Stimulated activated CD8-positive, alpha-beta memory T cell treated with anti-CD3 and anti-CD28 coated beads, Interleukin-15, amount 100 ng/mL, for 1 hour (primary cell): ENCODE measurements around the gene LGALS3BP.
"Not testable (repeated sequence)": the region's sequence is repeated elsewhere in the genome, so short reads cannot be mapped to it uniquely, and the experiment has no call there.

Source experiments
- DNase-seq: peaks from one replicate; pipeline ENCODE4 v3.0.0-alpha.2; 2020; ENCODE audit warnings: low read depth

LGALS3BP gene

GRCh38 chr17:78980624-78980972 lies 875 bp upstream of the LGALS3BP start:
- no peak for DNase-seq

GRCh38 chr17:78977997-78978973 lies 1.4 kb downstream of the LGALS3BP start:
- DNase-seq: no peak

GRCh38 chr17:78977681-78977943 lies 2.1 kb downstream of the LGALS3BP start:
- DNase-seq: no peak

GRCh38 chr17:78976907-78977680 lies 2.6 kb downstream of the LGALS3BP start:
- DNase-seq: no peak

GRCh38 chr17:78974635-78975591 lies 4.8 kb downstream of the LGALS3BP start:
- DNase-seq: no peak

GRCh38 chr17:78973792-78974520 lies 5.8 kb downstream of the LGALS3BP start:
- DNase-seq: no peak

GRCh38 chr17:78973196-78973595 lies 6.5 kb downstream of the LGALS3BP start:
- no peak for DNase-seq

GRCh38 chr17:78972507-78973105 lies 7.1 kb downstream of the LGALS3BP start:
- no peak for DNase-seq

- no peak for DNase-seq
Observed at GRCh38 chr17:78971756-78972506, 7.8 kb downstream of the LGALS3BP start.

GRCh38 chr17:78970834-78971755 lies 8.6 kb downstream of the LGALS3BP start:
- peak; percentile 70 for DNase-seq

- DNase-seq: no peak
Observed at GRCh38 chr17:78969865-78970264, 9.9 kb downstream of the LGALS3BP start.

- DNase-seq: no peak
Observed at GRCh38 chr17:78967782-78968362, 11.9 kb downstream of the LGALS3BP start.

GRCh38 chr17:78966910-78967600 lies 12.7 kb downstream of the LGALS3BP start:
- no peak for DNase-seq

GRCh38 chr17:78966123-78966813 lies 13.5 kb downstream of the LGALS3BP start:
- DNase-seq: no peak

- no peak for DNase-seq
Observed at GRCh38 chr17:78965491-78965924, 14.2 kb downstream of the LGALS3BP start.

GRCh38 chr17:78963378-78963777 lies 16.3 kb downstream of the LGALS3BP start:
- no peak for DNase-seq

- not testable (repeated sequence) for DNase-seq
Observed at GRCh38 chr17:78962984-78963348, 16.8 kb downstream of the LGALS3BP start.
